Midbrain (tissue), 1 donor: ENCODE data around the gene HLCS.
"Not testable (repeated sequence)": the region's sequence is repeated elsewhere in the genome, so short reads cannot be mapped to it uniquely, and the experiment has no call there.

Experiments used
- DNase-seq: peaks from one replicate; lab custom pipeline; 2025; lab: John Stamatoyannopoulos, UW

Gene HLCS

DNA sequence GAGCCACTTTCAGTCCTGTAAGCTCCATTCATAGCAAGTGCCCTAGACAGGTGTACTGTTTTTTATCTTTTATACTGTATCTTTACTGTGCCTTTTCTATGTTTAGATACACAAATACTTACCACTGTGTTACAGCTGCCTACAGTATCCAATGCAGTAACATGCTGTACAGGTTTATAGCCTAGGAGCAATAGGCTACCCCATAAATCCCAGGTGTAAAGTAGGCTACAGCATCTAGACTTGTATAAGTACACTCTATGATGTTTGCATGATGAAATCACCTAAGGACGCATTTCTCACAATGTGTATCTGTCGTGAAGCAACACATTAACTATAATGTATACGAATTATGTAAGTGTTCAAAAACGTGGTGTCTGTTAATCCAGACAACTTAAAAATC is 10.7 kb downstream of the HLCS start:
- no peak for DNase-seq

DNA sequence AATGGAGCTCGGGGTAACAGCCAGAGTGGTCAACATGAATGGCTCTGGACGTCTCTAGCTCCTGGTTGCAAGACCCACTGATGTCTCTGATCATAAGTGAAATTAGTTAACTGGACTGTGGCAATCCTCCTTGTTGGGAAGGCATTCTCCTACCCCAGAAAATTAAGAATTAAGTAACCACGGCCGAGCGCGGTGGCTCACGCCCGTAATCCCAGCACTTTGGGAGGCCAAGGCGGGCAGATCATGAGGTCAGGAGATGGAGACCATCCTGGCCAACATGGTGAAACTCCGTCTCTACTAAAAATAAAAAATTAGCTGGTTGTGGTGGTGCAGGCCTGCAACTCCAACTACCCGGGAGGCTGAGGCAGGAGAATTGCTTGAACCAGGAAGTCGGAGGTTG is 14.1 kb downstream of the HLCS start:
- not testable (repeated sequence) for DNase-seq

- DNase-seq, result no peak
Measured at GRCh38 chr21:36949171-36950141, 17.0 kb downstream of the HLCS start.

DNA sequence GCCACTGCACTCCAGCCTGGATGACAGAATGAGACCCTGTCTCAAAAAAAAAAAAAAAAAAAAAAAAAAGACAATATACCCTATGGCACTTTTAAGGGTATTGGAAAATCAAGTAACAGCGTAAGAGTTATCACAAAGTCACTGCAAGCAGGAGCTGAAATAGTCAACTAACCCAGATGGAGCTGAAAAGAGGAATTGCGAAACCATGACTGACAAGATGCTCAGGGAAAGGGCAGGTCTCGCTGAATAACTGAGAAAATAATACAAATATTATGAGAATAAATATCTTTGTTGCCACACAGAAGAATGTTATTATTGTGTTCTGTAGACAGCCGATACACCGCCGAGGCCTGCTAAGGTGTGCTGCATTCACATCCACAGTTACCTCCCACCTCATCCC is 17.8 kb downstream of the HLCS start:
- no peak for DNase-seq

- no peak for DNase-seq
Measured at GRCh38 chr21:36946949-36947356, 19.5 kb downstream of the HLCS start.

GRCh38 chr21:36945496-36946138 is 20.9 kb downstream of the HLCS start:
- DNase-seq, result no peak

GRCh38 chr21:36936361-36937135 is 29.9 kb downstream of the HLCS start:
- DNase-seq, result no peak

DNA sequence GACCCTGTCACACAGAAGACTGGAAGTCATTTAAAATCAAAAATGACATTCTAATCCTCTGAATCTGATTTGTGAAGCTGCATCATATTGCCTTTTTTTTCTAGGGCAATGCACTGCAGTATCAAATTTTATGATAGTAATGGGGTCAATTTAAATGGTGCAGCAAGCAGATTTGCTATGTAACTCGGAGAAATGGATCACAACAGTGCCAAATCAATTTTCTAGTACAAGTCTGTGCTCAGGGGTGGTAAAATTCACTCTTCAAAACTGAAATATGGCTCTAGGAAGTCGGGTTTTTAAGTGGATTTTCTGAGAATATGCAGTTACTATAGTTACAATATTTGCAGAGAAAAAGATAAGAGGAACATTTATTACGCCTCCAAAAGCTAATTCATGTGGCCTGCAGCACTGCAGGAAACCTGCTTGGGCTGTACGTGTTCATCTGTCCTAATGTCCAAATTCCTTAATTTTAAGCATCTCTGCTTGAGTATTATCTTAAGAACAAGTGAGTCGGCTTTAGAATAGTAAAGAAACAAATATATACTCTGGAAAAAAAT is 31.5 kb downstream of the HLCS start:
- no peak for DNase-seq

DNA sequence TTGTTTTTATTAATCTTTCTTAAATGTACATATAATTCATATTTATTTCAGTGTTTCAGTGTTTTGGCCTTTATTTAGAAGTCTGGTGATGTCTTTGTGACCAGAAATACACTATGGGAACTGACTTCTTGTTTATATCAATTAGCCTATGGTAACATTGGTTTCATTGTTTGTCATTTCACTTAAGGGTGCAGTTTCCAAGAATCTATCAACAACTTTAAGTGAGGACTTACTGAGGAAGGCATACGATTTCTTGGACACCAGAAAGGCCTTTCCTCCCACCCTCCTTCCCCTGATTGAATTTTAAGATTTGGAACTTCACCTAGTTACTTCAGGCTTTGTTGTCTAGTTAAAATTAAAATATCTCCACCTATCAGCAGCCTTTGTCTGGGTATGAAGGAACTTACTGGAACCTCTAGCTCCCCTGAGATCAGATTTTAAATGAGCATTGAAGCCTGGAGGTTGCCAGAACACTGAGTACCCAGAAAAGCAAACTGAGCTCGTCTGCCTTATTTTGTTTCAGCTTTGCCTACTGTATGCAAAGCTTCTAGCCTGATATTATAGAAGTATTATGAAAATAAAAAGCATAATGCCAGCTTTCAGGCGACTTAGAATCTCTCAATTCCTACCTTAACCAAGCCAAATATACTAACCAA is 34.2 kb downstream of the HLCS start:
- DNase-seq, result no peak

DNA sequence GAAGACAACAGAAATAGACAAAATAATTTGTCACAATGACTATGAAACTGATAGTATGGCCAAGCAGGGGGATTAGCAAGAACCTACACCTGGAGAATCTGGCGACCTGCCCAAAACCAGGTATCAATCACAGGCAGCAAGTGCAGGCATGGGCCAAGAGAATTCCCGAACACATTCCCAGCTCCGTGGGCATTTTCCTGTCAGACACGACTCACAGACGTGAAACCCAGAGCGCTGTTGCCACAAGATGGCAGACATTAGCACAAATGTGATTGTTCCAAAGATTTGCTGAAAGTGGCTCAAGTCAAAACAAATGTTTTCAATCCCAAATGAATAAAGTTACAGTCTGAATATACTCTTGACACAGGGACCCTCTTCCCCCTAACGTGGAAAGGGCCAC is 36.8 kb downstream of the HLCS start:
- DNase-seq, result peak; percentile 12

DNA sequence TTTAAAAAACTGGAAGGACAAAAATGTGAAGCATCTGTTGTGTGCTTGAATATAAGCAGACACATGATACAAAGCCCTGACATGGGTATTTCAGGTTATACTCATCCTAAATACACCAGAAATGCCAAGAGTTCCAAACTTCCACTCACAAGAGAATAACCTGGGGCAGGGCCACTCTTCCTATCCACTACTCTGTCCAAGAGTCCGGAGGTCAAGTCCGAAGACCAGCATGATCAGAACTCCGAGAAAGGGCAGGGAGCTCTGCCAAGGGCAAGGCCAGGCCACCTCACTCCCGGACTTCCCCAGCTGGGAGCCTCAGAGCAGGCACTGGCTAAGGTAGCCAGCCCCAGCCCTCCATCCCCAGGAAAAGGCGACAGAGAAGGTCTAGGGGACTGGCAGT is 37.5 kb downstream of the HLCS start:
- DNase-seq, result no peak

DNA sequence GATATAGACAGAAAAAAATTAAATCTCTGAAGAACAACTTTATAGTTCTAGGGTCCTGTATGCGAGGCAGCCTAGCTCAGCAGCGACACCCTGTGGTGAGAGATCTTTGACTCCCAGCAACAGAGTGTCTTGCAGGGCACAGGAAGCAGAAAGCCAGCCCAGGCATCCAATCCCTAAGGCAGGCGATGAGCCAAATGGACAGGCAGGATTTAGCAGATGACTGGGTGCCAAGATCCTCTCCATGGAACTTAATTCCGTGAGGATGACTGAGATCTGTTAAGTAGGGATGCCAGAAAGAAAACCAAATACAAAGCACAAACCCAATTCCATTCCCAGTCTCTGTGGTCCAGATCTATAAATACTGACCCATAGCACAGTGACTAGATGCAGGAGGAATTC is 38.8 kb downstream of the HLCS start:
- peak; percentile 86 for DNase-seq

- no peak for DNase-seq
Measured at GRCh38 chr21:36926989-36927718, 39.3 kb downstream of the HLCS start.

- no peak for DNase-seq
Measured at GRCh38 chr21:36923270-36923669, 43.2 kb downstream of the HLCS start.

GRCh38 chr21:36922861-36923260 is 43.6 kb downstream of the HLCS start:
- DNase-seq, result no peak

DNA sequence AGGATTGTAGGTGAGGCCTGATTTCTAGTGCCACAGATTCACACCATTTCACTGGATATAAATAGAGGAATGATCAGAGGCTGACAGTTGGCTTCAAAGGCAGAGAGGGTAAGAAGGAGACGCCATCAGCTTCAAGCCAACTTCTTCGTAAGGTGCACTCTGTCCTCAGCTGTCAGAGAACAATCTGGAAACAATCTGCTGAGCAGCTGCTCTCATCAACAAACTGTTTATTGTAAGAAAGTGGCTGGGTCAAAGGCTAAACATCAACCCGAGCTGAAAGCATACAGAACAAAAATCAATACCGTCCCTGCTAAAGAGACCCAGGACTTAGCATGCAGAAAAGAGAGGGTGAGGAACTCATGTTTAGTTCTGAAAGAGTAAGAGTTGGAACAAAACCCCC is 48.2 kb downstream of the HLCS start:
- DNase-seq, result no peak

- peak; percentile 40 for DNase-seq
Measured at GRCh38 chr21:36917471-36918158, 48.9 kb downstream of the HLCS start.

DNA sequence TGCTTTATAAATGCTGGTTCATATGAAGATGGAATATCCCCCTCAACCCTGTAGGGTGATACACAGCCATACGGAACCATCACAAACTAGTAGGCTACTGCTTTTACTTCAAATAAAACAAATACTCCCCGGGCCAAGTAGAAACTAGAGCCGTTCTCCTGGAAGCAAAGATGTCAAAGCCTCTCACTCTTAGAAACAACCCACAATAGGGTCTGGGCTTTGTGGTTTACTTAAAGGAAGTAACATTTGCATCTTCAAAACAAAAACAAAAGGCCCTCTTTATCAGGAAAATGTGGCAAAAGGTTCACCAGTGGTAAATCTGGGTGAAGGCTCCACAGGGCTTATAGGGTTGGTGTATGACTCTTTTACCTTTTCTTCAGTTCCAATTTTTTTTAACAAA is 49.8 kb downstream of the HLCS start:
- no peak for DNase-seq

DNA sequence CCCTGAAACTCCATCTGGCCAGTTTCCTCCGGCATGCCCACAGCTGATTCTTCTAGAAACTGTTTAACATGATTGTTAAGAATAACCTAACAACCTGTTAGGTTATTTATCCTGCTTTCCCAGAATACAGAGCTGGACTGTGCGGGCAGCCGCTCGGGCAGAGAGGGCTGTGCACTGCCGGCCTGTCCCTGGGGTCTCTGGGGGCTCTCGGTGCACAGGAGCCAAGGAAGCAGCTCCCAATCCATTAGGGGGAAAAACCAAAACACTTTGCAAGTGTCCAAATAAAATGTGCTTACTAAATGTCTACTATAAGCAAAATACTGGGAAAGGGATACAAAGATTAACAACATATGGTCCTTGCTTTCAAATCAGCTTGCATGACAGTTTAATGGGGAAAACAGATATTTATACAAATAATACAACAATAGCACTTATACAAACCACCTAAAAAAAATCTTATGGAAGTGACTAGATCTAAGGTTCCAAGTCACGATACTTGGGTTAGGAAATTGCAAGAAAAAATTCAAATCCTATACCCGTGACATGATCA is 50.7 kb downstream of the HLCS start:
- no peak for DNase-seq
